Neural progenitor cell (in vitro differentiated cells): ENCODE measurements around the gene METTL17. TPM values are rescaled to one million over a fixed set of nuclear protein-coding genes. Genes with fewer than 3 reads are reported as not detected.

Experiments used
- DNase-seq: peaks from one replicate; pipeline ENCODE4 v3.0.0-alpha.2; 2016; ENCODE audit warnings: low spot score
- H2AFZ ChIP-seq: fragments of 200-600 bp; sonication (generic); replicated peaks from 2 replicates; pipeline ENCODE4 v1.6.1; 2016; ENCODE audit warnings: antibody characterized with exemption
- H3F3A ChIP-seq: fragments of 200-600 bp; sonication (generic); 2 replicates; pipeline ENCODE4 v1.6.1; 2016; ENCODE audit warnings: antibody characterized with exemption, low read depth
- H3K27ac ChIP-seq: fragments of 200-600 bp; sonication (generic); 2 replicates; pipeline ENCODE4 v1.5.1; 2016; ENCODE audit warnings: mild to moderate bottlenecking
- H3K27me3 ChIP-seq: fragments of 200-600 bp; sonication (generic); 2 replicates; pipeline ENCODE4 v1.6.1; 2016; ENCODE audit warnings: mild to moderate bottlenecking, moderate library complexity
- H3K36me3 ChIP-seq: fragments of 200-600 bp; sonication (generic); 2 replicates; pipeline ENCODE4 v1.5.1; 2016
- H3K4me1 ChIP-seq: fragments of 200-600 bp; sonication (generic); 2 replicates; pipeline ENCODE4 v1.6.1; 2016; ENCODE audit warnings: mixed run types
- H3K4me2 ChIP-seq: fragments of 200-600 bp; sonication (generic); 2 replicates; pipeline ENCODE4 v1.6.1; 2016
- H3K4me3 ChIP-seq: fragments of 200-600 bp; sonication (generic); 2 replicates; pipeline ENCODE4 v1.5.1; 2016
- H3K79me2 ChIP-seq: fragments of 200-600 bp; sonication (generic); 2 replicates; pipeline ENCODE4 v1.6.1; 2016; ENCODE audit warnings: low read depth
- H3K9ac ChIP-seq: fragments of 200-600 bp; sonication (generic); 2 replicates; pipeline ENCODE4 v1.6.1; 2016
- H3K9me3 ChIP-seq: fragments of 200-600 bp; sonication (generic); 2 replicates; pipeline ENCODE4 v1.5.1; 2016; ENCODE audit warnings: low read depth
- H4K20me1 ChIP-seq: fragments of 200-600 bp; sonication (generic); 2 replicates; pipeline ENCODE4 v1.6.1; 2016; ENCODE audit warnings: low read depth
- H3K27ac Mint-ChIP-seq: 3 replicates; pipeline ENCODE4 v1.8.0; 2021; ENCODE audit warnings: mixed read lengths
- H3K27me3 Mint-ChIP-seq: 2 replicates; pipeline ENCODE4 v1.8.0; 2022; ENCODE audit warnings: low read depth, mild to moderate bottlenecking, inconsistent platforms, moderate library complexity, mixed read lengths; ENCODE audit not compliant: insufficient read depth
- H3K36me3 Mint-ChIP-seq: 3 replicates; pipeline ENCODE4 v1.8.0; 2021; ENCODE audit warnings: mixed read lengths
- H3K4me1 Mint-ChIP-seq: 3 replicates; pipeline ENCODE4 v1.8.0; 2021; ENCODE audit warnings: mixed read lengths
- H3K4me3 Mint-ChIP-seq: 3 replicates; pipeline ENCODE4 v1.8.0; 2021; ENCODE audit warnings: mild to moderate bottlenecking, moderate library complexity, mixed read lengths
- H3K9me3 Mint-ChIP-seq: 3 replicates; pipeline ENCODE4 v1.8.0; 2020; ENCODE audit warnings: mixed read lengths
- CTCF ChIP-seq: fragments of 200-600 bp; sonication (generic); IDR thresholded peaks from 2 replicates; pipeline ENCODE4 v1.5.1; 2017; ENCODE audit warnings: antibody characterized with exemption, mild to moderate bottlenecking
- EZH2 ChIP-seq: fragments of 200-600 bp; sonication (generic); IDR thresholded peaks from 2 replicates; pipeline ENCODE4 v1.6.1; 2017; ENCODE audit warnings: antibody characterized with exemption, mild to moderate bottlenecking, moderate library complexity
- EZH2phosphoT487 ChIP-seq: fragments of 200-600 bp; sonication (generic); IDR thresholded peaks from 2 replicates; pipeline ENCODE4 v1.6.1; 2017; ENCODE audit warnings: antibody characterized with exemption
- total RNA-seq: library from RNA; depleted of rRNA; stranded (reverse); fragments of >200 nt; gene quantifications from 2 replicates; pipeline ENCODE4 v1.2.3, GENCODE V29; 2015; ENCODE audit warnings: low replicate concordance

The METTL17 gene
- total RNA-seq, 1 donor from 2014 or later, result 126 TPM

- Histone ChIP-seq H3K4me3 (no peak overlapping the region), H3K4me1 (peaks cover 2% of the 10 kb centered on the region), H3K4me2 (no peak overlapping the region), H3F3A (peaks cover 11% of the 10 kb centered on the region), H3K9me3 (no peaks in the 10 kb centered on the region), H3K9ac (no peak overlapping the region), H3K79me2 (peaks cover 2% of the 10 kb centered on the region), H3K36me3 (no peaks in the 10 kb centered on the region), H3K27ac (no peak overlapping the region), H3K27me3 (no peaks in the 10 kb centered on the region), H2AFZ (no peak overlapping the region), H4K20me1 (no peaks in the 10 kb centered on the region)
- Mint-ChIP-seq H3K36me3 (peaks cover 23% of the 10 kb centered on the region), H3K4me1 (peaks cover 17% of the 10 kb centered on the region), H3K9me3 (no peaks in the 10 kb centered on the region), H3K4me3 (no peak overlapping the region), H3K27me3 (no peaks in the 10 kb centered on the region), H3K27ac (no peak overlapping the region)
- TF ChIP-seq EZH2phosphoT487, result no peak
- TF ChIP-seq EZH2, result no peak
- TF ChIP-seq CTCF, result no peak
- no peak for DNase-seq
Observed at GRCh38 chr14:20997564-20997963, 7.8 kb downstream of the METTL17 start.

GRCh38 chr14:20998139-20998538 is 8.4 kb downstream of the METTL17 start:
- H3K36me3 Mint-ChIP-seq, result peaks cover 21% of the 10 kb centered on the region
- H3K9me3 Mint-ChIP-seq, result no peaks in the 10 kb centered on the region
- Histone ChIP-seq H4K20me1 (no peaks in the 10 kb centered on the region), H3K36me3 (no peaks in the 10 kb centered on the region), H3K9me3 (no peaks in the 10 kb centered on the region), H2AFZ (no peak overlapping the region), H3K27me3 (no peaks in the 10 kb centered on the region), H3K27ac (no peak overlapping the region), H3F3A (peaks cover 11% of the 10 kb centered on the region), H3K4me2 (no peak overlapping the region), H3K4me1 (peaks cover 2% of the 10 kb centered on the region), H3K79me2 (no peaks in the 10 kb centered on the region), H3K4me3 (no peak overlapping the region), H3K9ac (no peak overlapping the region)
- TF ChIP-seq EZH2 (no peak), CTCF (no peak), EZH2phosphoT487 (no peak)
- no peaks in the 10 kb centered on the region for H3K27me3 Mint-ChIP-seq
- no peak overlapping the region for H3K27ac Mint-ChIP-seq
- peaks cover 17% of the 10 kb centered on the region for H3K4me1 Mint-ChIP-seq
- no peak for DNase-seq
- no peak overlapping the region for H3K4me3 Mint-ChIP-seq

- no peak within 1 kb of the TSS for H3K4me3 ChIP-seq
- no peaks in the 10 kb centered on the region for H3K79me2 ChIP-seq
- no peaks in the 10 kb centered on the region for H3K27me3 ChIP-seq
- no peak within 1 kb of the TSS for H3K4me3 Mint-ChIP-seq
- no peaks in the 10 kb centered on the region for H3K36me3 ChIP-seq
- no peak within 1 kb of the TSS for H3K4me2 ChIP-seq
- TF ChIP-seq EZH2, result no peak
- no peak for TF ChIP-seq EZH2phosphoT487
- TF ChIP-seq CTCF, result no peak
- peaks cover 17% of the 10 kb centered on the region for H3K4me1 Mint-ChIP-seq
- H3K9me3 Mint-ChIP-seq, result no peaks in the 10 kb centered on the region
- H3K27me3 Mint-ChIP-seq, result no peaks in the 10 kb centered on the region
- no peak within 1 kb of the TSS for H3K9ac ChIP-seq
- peak; percentile 59 for DNase-seq
- H2AFZ ChIP-seq, result no peak within 1 kb of the TSS
- H3K27ac ChIP-seq, result no peak within 1 kb of the TSS
- no peaks in the 10 kb centered on the region for H3K9me3 ChIP-seq
- H3F3A ChIP-seq, result peaks cover 11% of the 10 kb centered on the region
- peaks cover 2% of the 10 kb centered on the region for H3K4me1 ChIP-seq
- no peaks in the 10 kb centered on the region for H4K20me1 ChIP-seq
- peak within 1 kb of the TSS; percentile 21 for H3K27ac Mint-ChIP-seq
- H3K36me3 Mint-ChIP-seq, result peaks cover 19% of the 10 kb centered on the region
Observed at GRCh38 chr14:20998674-20999366, 9.0 kb downstream of the METTL17 start, which contains the start of gene SLC39A2. TSS of gene SLC39A2 (plus strand) at chr14:20999293. CDS start at chr14:20999447, 154 bp downstream.
